ENCODE results near the gene GPR89A.
"Not testable (repeated sequence)": the region's sequence is repeated elsewhere in the genome, so short reads cannot be mapped to it uniquely, and the experiment has no call there.

Gene GPR89A

GRCh38 chr1:145607833-145608733, at the start of gene GPR89A:
GPR89A (plus strand) TSS chr1:145607988; CDS start chr1:145608134, 146 bp downstream.
- peak; percentile 97 for DNase-seq

DNA sequence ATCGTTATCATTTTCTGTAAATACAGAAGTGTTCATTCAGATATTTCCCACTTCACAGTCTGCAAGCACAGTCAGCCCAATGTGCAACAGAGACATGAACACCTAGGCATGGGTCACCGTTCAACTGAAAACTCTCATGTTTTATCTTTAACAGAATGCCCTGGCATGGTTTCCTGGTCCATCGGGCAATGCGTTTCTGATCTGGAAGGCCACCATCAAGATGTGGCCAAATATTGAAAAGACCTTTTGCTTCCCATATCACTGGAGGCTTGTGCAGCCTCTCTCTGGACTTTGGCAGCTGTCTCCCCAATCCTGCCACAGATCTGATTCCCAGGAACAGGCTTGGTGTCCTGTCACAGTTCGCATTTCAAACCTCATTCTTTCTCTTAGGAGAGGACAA, 21.0 kb upstream of the GPR89A start:
- not testable (repeated sequence) for DNase-seq

GRCh38 chr1:145590806-145591205, 17.0 kb upstream of the GPR89A start:
- peak; percentile 56 to 69 for DNase-seq

GRCh38 chr1:145592347-145592746, 15.4 kb upstream of the GPR89A start:
- peak in 1 of 2 experiments; percentile 3 for DNase-seq

DNA sequence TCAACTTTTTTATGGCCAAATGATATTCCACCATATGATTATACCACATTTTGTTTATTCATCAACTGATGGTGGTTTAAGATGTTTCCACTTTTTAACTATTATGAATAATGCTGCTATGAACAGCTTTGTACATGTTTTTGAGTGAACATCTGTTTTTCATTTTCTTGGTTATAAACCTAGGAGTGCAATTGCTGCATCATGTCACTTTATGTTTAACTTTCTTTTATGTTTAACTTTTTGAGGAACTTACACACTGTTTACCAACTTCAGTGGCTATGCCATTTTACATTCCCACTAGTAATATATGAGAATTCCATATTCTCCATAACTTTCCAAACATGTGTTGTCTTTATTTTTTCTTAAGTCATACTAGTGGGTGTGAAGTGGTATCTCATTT, 12.4 kb upstream of the GPR89A start:
- DNase-seq, result not testable (repeated sequence)

- DNase-seq, result not testable (repeated sequence)
Measured at GRCh38 chr1:145596236-145596635, 11.6 kb upstream of the GPR89A start.

GRCh38 chr1:145599426-145599825, 8.4 kb upstream of the GPR89A start:
- DNase-seq, result not testable (repeated sequence)

DNA sequence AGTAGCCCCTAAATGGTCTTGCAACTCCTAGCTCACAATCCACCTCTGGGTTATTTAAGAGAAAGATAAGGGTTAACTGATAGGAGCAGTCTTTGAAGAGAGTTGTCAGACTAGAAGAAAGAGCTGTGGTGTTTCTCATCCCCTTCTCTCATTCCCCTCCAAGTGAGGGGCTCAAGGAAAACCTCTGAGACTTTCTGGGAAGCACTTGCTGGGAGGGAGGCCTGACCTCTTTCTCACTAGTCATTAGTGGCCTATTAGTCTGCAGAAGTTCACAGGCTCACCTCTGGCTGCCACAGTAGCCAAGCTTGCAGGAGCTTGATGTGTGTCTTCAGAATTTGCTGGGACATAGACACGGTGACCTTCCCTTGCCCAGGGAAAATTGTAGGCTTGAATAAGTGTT, 6.2 kb upstream of the GPR89A start:
- DNase-seq, result no peak

DNA sequence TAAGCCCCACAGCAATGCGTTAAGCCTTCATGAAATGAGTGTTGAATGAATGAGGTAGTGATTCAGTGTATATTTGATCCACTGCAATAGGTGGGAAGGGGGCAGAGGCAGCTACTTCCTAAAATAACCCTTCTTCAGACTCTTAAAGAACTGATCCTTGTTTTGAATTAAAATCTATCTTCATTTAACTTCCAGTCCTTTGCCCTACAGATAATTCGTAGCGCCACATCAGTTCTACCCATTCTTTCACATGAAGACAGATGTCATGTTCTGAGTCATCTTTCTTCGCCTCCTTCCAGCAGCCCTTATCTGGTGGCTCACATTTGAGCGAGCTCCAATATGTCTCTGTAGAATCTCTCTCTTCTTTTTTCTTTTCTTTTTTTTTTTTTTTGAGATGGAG, 948 bp upstream of the GPR89A start:
- not testable (repeated sequence) for DNase-seq

DNA sequence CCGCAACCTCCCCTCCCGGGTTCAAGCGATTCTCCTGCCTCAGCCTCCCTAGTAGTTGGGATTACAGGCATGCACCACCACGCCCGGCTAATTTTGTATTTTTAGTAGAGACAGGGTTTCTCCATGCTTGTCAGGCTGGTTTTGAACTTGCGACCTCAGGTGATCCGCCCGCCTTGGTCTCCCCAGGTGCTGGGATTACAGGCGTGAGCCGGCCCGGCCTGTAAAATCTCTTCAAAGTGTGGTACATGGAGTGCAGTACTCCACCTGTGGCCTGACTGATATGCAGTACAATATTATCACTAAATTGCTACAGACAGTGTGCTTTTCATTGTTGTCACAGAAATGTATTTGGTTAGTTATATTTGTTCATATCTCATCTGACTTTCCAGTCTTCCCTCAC, 499 bp upstream of the GPR89A start:
- DNase-seq, result not testable (repeated sequence)

DNA sequence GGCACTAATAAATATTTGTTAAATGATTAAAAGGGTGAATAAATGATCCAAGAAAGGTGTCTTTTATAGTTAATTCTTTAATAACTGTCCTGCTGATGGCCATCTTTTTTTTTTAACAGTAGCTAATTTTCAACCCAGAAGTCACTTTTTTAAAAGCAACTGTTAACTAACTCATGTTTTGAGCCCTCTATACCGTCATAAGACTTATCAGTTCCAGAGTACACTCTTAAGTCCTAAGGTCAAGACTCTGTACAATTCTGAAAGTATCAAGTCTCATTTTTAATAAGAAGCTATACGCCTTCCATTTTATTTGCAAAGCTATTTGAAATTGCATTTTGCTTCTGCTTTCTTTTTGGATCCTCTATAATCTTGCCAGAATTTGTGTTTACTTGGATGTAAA, 3.0 kb downstream of the GPR89A start:
- DNase-seq, result not testable (repeated sequence)

DNA sequence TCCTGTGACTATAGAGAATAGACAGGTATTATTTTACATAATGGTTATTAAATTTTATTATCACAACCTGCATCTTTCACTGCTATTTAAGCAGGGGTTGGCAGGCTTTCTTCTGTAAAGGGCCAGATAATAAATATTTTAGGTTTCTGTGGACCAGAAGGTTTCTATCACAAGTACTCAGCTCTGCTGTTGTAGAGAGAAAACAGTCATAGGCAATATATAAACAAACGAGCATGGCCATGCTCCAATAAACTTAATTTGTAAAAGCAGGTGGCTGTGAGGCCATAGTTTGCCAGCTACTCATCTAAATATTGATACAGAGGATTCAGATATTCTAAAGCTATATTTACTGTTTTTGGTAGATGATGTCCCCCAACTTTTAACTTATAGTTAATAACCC, 12.3 kb downstream of the GPR89A start:
- DNase-seq, result not testable (repeated sequence)

GRCh38 chr1:145622177-145622576, 14.4 kb downstream of the GPR89A start:
- not testable (repeated sequence) for DNase-seq

DNA sequence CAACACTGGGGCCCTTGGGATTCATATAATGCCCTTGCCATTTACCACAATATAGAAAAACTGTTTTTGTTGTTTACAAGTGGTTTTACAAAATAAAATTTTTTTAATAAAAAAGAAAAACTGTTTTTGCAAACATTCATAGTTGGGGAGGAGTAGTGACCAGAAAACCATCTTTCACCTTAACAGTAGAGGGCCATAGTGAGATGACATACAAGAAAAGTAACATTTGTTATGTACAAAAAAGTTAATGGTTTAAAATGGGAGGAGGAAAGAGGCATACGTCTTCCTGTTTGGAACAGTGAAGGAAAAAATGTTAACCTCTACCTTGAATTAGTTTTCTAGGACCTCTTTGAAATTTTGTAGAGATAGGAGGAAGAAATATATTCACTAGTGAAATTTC, 28.4 kb downstream of the GPR89A start:
- DNase-seq, result not testable (repeated sequence)

DNA sequence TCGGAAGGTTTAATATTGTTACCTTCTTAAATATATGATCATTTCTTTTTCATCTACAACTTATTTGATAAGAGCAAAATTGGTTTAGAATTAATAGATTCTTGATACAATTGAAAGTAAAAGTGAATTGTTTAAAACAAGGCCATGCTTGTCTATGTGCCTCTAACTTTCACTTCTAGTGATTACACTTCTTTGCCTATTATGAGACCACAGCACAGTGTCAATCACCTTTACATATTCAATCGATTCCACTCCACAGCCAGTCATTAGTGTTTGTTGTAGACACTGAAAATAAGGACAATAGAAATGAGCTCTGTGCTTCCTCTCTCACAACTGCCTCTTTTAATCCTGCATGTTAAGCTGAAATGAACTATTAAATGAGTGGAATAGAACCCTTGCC, 34.1 kb downstream of the GPR89A start:
- DNase-seq, result not testable (repeated sequence)

DNA sequence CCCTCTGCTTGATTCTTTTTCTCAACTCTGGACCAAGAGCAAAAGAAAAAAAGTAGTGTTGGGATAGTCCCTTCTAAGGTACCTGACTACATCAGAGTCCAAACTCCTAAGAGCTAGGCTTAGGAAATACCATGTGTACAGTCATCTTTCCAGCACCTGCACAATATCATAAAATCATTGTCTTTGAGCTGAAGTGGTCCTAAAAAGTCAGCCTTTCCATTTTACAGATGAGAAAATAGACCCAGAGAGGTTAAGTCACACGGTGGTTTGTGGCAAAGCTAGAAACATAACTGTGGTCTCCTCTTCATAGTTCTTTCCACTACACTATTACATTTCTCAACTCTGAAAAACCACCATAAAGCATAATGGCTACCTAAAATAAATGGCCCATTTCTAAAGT, 36.2 kb downstream of the GPR89A start:
- DNase-seq, result not testable (repeated sequence)

DNA sequence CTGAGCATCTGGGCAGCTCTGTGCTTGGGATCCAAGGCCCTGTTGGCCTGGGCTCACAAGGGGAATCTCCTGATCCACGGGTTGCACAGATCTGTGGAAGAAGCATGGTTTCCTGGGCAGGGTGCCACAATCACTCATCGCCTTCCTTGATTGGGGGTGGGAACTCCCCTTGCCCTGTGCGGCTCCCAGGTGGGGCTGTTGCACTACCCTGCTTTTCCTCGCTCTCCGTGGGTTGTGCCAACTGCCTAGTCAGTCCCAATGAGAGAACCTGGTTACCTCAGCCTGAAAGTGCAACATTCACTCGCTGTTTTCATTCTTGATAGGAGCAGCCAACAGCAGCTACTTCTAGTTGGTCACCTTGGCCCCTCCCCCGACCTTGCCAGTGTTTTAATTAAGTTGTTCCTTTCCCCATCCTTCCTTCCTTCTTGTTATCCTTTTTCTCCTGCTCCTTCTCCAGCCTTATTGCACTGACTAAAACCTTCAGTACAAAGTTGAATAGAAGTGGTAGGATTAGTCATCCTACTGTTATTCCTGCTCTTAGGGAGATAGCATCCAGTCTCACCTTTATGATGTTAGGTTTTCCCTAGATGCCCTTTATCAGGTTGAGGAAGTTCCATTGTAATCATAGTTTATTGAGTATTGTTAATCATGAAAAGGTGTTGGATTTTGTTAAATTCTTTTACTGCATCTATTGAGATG, 48.6 kb downstream of the GPR89A start:
- peak; percentile 3 to 6 for DNase-seq

DNA sequence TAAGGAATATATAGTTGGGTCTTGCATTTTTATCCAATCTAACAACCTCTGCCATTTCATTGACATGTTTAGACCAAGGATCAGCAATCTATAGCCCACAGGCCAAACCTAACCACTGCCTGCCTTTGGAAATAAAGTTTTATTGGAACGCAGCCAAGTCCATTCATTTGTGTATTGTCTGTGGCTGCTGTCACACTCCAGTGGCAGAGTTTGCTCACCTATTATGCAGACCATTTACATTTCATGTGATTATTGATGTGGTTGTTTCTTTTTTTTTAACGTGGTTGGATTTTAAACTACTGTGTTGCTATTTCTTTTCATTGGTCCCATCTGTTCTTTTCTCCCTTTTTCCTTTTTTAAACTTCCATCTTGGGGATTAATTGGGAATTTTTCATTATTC, 54.7 kb downstream of the GPR89A start:
- DNase-seq, result not testable (repeated sequence)

DNA sequence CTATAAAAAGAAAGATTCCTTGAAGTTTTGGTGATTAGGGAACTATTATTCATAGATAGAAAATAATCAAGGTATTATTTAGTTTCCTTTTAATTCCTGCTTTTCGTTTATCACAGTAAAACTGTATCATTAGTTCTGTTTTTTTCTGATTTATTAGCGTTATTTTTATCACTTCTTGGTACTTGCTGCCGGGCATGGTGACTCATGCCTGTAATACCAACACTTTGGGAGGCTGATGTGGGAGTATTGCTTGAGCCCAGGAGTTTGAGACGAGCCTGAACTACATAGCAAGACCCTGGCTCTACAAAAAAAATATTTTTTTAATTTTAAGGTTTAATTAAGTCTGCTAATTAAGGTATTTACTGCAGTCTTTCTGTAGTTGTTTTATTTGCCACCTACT, 57.2 kb downstream of the GPR89A start:
- not testable (repeated sequence) for DNase-seq

DNA sequence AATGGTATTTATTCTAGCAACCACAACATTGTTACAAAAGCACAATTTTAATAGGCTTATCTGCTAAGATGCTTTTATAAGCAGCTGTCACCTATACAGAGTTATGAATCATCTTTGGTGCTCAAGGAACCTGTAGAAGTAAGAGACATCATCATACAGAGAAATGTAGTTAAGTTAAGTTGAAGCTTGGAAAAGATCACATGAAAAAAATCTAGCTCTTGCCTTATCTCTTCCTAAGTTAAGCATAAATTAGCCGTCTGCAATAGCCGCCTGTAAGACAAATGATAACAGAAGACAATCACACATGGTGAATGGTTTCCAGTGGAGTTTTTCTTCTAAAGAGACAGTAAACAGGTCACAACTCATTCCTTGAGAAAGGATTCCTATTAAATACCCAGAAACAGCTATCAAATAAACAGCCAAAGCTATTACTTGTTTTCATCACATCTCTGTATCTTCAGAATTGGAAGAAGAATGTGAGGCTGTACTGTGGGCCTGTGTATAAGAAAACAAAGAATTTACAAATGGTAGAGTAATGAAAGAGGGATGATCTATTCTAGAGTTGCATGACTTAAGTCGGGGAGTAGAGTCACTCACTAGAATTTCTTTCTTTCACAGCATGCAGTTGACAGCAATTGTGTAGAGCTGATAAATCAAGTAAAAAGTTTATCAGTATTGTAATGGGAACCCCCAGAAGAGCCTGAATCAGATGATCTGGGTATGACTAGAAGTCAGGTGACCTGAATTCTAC, 63.4 kb downstream of the GPR89A start:
- DNase-seq, result not testable (repeated sequence)

DNA sequence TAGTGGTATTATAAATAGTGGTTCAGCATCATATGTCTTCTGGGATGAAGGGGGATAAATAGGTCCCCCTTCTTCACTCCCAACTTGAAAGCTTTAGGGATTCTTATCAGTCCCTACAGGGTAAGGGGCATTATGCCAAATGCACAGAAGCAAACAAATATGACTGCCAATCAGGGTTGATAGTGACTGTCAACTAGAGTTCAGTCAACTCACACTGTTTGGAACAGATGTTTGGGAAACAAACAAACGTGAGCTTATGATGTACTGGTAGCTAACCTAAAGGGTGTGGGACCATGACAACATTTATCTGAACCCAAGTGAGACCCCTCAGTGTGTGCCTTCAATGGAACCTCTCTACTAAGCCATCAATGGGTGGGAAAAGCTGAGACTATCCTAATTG, 65.4 kb downstream of the GPR89A start:
- DNase-seq, result not testable (repeated sequence)

DNA sequence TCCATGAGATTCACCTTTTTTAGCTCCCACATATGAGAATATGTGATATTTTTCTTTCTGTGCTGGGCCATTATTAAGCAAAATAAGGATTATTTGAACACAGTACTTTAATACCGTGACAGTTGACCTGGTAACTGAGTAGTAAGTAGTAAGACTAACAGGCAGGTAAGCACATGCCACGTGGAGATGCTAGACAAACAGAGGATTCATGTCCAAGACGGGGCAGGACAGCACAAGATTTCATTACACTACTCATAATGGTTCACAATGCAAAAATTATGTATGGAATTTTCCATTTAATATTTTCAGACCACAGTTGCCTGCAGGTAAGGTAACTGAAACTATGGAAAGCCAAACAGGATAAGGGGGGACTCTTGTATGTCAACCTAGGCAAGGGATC, 77.1 kb downstream of the GPR89A start:
- DNase-seq, result not testable (repeated sequence)

DNA sequence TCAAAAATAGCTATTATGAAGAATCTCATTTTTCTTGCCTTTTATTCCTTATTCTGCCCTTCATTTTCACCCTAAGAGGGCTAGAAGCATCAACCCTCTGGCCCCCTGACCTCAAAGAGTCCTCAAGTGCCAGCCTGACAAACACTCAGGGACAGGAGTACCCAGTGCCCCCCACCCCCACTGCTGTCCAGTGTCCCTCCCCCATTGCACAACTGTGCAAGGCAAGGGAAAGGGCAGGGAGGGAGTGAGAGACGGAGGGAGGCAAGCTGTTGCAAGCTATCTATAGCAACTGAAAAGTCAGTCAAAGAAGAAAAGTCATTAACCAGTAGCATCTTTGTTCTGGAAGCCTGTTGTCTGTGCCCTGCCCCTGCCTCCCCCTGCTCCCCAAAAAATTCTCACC, 78.3 kb downstream of the GPR89A start:
- not testable (repeated sequence) for DNase-seq
